MCF 10A (cell line): Measurements from ENCODE around the gene NAV1. TPM values are rescaled to one million over a fixed set of nuclear protein-coding genes. Genes with fewer than 3 reads are reported as not detected.

Experiments used
- BruUV-seq: library from RNA; stranded (reverse); fragments of 400-500 nt; replicated peaks from 2 replicates; lab custom pipeline; 2021; lab: Mats Ljungman, UMichigan
- CTCF ChIA-PET: fragments of 300-600 bp; sonication (Branson Sonifier 250); formaldehyde crosslinking; extraction: SDS; loops from one replicate; lab custom pipeline; 2021; ENCODE audit warnings: antibody characterized with exemption, inconsistent platforms; lab: Yijun Ruan, JAX
- POLR2A ChIA-PET: fragments of 300-600, 350-650 bp; sonication (Branson Sonifier 250); formaldehyde crosslinking; extraction: SDS; loops from one replicate; lab custom pipeline; 2020; ENCODE audit warnings: antibody characterized with exemption, inconsistent platforms; lab: Yijun Ruan, JAX
- DNase-seq: peaks from one replicate; pipeline ENCODE4 v3.0.0-alpha.2; 2018; ENCODE audit not compliant: unreplicated experiment
- H3K27ac Mint-ChIP-seq: one replicate; pipeline ENCODE4 v1.8.0; 2022; ENCODE audit warnings: mild to moderate bottlenecking, low read depth, mixed read lengths; ENCODE audit not compliant: unreplicated experiment
- H3K27me3 Mint-ChIP-seq: one replicate; pipeline ENCODE4 v1.8.0; 2022; ENCODE audit warnings: mixed read lengths; ENCODE audit not compliant: insufficient read depth, unreplicated experiment
- H3K36me3 Mint-ChIP-seq: one replicate; pipeline ENCODE4 v1.8.0; 2022; ENCODE audit warnings: mild to moderate bottlenecking, moderate library complexity, mixed read lengths; ENCODE audit not compliant: insufficient read depth, unreplicated experiment
- H3K4me1 Mint-ChIP-seq: one replicate; pipeline ENCODE4 v1.8.0; 2022; ENCODE audit warnings: mixed read lengths; ENCODE audit not compliant: insufficient read depth, unreplicated experiment
- H3K4me3 Mint-ChIP-seq: one replicate; pipeline ENCODE4 v1.8.0; 2022; ENCODE audit warnings: mild to moderate bottlenecking, moderate library complexity, mixed read lengths; ENCODE audit not compliant: unreplicated experiment
- H3K9me3 Mint-ChIP-seq: one replicate; pipeline ENCODE4 v1.8.0; 2022; ENCODE audit warnings: mixed read lengths; ENCODE audit not compliant: unreplicated experiment
- intact Hi-C: fragments of 100-400 bp; cut with micrococcal nuclease; formaldehyde crosslinking; loops from 2 replicates; pipeline ENCODE4 v1.14.1; 2022
- total RNA-seq: library from RNA; stranded (reverse); gene quantifications from 2 replicates; pipeline ENCODE4 v1.2.3, GENCODE V29; 2022
- TF ChIP-seq, protein P1 (sequence below): fragments of 200-600 bp; IDR thresholded peaks from one replicate; pipeline ENCODE4 v1.8.0; 2022; ENCODE audit warnings: antibody characterized with exemption, mild to moderate bottlenecking; ENCODE audit not compliant: unreplicated experiment

Gene NAV1
- total RNA-seq, 1 experiment from 2014 or later, result 34.9 TPM

DNA sequence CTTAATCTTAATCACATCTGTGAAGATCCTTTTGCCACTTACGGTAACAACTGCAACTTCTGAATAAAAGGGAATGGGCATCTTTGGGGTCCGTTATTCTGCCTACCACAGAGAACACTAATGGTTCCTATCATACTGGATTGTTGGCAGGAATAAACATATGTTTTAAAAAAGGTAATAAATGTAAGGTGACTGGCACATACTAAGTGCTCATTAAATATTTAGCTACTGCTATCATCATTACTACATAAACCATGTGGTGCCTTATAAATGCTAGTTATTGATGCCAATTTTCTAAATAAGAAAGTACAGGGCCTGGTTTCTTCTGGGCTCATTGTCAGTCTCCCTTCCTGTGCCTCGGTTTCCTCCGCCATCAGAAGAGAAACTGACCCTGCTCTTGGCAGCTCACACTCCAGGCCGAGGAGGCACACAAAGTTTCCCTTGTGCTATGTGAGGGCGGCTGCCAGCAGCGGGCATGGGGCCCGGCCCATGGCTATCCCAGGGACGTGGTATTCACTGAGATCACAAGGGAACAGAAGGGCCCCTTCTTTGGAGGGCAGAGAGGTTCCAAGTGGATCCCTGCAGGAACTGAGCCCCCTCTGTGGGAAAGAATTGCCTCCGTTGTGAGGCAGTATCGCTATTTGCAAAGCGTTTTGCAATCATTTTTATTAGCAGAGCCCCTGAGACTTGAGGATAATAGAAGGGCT lies 26.2 kb downstream of the NAV1 start:
- intact Hi-C loops, result no loop called here
- Mint-ChIP-seq H3K36me3 (peaks cover 6% of the 10 kb centered on the region), H3K27me3 (no peaks in the 10 kb centered on the region), H3K4me1 (peaks cover 39% of the 10 kb centered on the region), H3K4me3 (no peak overlapping the region), H3K27ac (no peak overlapping the region), H3K9me3 (no peaks in the 10 kb centered on the region)
- no peak for DNase-seq
- TF ChIP-seq, protein P1, sequence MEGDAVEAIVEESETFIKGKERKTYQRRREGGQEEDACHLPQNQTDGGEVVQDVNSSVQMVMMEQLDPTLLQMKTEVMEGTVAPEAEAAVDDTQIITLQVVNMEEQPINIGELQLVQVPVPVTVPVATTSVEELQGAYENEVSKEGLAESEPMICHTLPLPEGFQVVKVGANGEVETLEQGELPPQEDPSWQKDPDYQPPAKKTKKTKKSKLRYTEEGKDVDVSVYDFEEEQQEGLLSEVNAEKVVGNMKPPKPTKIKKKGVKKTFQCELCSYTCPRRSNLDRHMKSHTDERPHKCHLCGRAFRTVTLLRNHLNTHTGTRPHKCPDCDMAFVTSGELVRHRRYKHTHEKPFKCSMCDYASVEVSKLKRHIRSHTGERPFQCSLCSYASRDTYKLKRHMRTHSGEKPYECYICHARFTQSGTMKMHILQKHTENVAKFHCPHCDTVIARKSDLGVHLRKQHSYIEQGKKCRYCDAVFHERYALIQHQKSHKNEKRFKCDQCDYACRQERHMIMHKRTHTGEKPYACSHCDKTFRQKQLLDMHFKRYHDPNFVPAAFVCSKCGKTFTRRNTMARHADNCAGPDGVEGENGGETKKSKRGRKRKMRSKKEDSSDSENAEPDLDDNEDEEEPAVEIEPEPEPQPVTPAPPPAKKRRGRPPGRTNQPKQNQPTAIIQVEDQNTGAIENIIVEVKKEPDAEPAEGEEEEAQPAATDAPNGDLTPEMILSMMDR, result no peak
- BruUV-seq, result no TSS peak
- CTCF ChIA-PET, result interaction anchor here (1.0 to 17.3 kb wide), 4 partner anchors 9 to 225 kb away, joined by 3 to 779 read pairs (median 146); no protein-coding TSS in a partner anchor
- POLR2A ChIA-PET, result interaction anchor here (0.8 to 1.1 kb wide), 3 partner anchors 8 to 32 kb away, joined by 3 read pairs; no protein-coding TSS in a partner anchor

DNA sequence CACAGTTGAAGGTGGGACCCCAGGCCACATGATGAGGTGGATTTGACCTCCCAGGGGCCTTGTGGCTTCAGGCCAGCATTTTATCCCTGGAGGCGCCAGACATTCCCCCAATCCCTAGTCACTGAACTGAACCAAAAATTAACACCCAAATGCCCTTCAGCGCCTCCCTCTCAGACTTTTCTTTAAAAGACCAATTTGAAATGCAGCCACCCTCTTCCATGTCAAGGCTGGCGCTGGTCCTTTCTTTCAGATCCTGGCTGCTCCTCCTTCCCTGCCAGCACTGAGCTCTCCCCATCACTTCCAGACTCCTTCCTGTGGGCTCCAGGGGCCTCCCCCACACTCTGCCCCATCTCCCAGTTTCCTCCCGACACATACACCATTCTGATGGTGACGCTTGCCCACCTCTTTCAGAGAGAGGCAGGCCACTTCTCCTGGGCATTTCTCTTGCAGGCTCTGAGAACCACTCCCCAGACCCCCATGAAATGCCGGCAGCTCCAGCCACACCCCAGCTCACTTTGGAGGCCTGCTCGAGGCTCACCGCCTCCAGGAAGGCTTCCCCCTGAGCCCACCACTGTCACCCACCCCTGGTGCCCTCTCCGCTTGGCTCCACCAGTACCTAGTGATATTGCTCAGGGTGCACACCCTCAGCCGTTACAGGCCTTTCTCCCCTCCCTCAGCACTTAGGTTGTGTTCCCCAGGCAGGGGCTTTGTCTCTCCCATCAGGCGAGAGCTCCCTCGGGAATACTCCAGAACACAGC lies 27.0 kb downstream of the NAV1 start:
- H3K27ac Mint-ChIP-seq, result no peak overlapping the region

DNA sequence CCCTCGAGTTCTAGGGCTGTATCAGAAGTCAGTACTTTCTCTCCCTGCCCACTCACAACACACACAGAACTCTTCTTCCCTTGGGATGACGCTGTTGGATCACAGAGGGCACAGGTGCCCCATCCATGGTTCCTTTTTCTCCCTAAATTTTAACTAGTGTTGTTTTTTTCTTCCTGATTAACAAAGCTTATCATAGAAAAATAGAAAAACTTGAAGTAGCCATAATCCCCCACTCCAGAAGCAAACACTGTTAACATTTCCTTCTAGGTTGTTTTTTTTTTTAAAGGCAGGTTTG lies 27.5 kb downstream of the NAV1 start:
- intact Hi-C loops, result no loop called here
- H3K36me3 Mint-ChIP-seq, result peaks cover 6% of the 10 kb centered on the region
- peaks cover 26% of the 10 kb centered on the region for H3K4me1 Mint-ChIP-seq
- no peak overlapping the region for H3K27ac Mint-ChIP-seq
- TF ChIP-seq, protein P1, result no peak
- no peak for DNase-seq
- CTCF ChIA-PET, result interaction anchor here (0.5 to 17.3 kb wide), 7 partner anchors 11 to 1898 kb away, joined by 3 to 779 read pairs (median 4); no protein-coding TSS in a partner anchor
- BruUV-seq, result no TSS peak
- POLR2A ChIA-PET, result interaction anchor here (0.6 to 1.1 kb wide), 2 partner anchors 78 to 80 kb away, joined by 3 read pairs; no protein-coding TSS in a partner anchor
- H3K4me3 Mint-ChIP-seq, result no peak overlapping the region
- H3K27me3 Mint-ChIP-seq, result no peaks in the 10 kb centered on the region
- no peaks in the 10 kb centered on the region for H3K9me3 Mint-ChIP-seq

More for the DNA sequence above, 27.0 kb downstream of the NAV1 start:
- Mint-ChIP-seq H3K27me3 (no peaks in the 10 kb centered on the region), H3K4me1 (peaks cover 31% of the 10 kb centered on the region), H3K9me3 (no peaks in the 10 kb centered on the region), H3K4me3 (no peak overlapping the region), H3K36me3 (peaks cover 6% of the 10 kb centered on the region)
- no peak for DNase-seq
- TF ChIP-seq, protein P1, result no peak
- ChIA-PET CTCF (interaction anchor here (0.7 to 17.3 kb wide), 5 partner anchors 24 to 1898 kb away, joined by 3 to 779 read pairs (median 7); no protein-coding TSS in a partner anchor), POLR2A (interaction anchor here (0.6 to 1.1 kb wide), 2 partner anchors 78 to 81 kb away, joined by 3 read pairs; no protein-coding TSS in a partner anchor)
- no TSS peak for BruUV-seq
- intact Hi-C loops, result no loop called here
